Bronchial epithelial cell (primary cell): ENCODE measurements around the gene RPS15A. TPM values are rescaled to one million over a fixed set of nuclear protein-coding genes. Genes with fewer than 3 reads are reported as not detected.
A peak's percentile ranks its signal among the peaks of the same experiment; 100 is the strongest.
"Not testable (repeated sequence)": the region's sequence is repeated elsewhere in the genome, so short reads cannot be mapped to it uniquely, and the experiment has no call there.

Source experiments
- DNase-seq: peaks from one replicate; pipeline ENCODE4 v3.0.0-alpha.2; 2010; ENCODE audit warnings: low read depth
- FAIRE-seq: peaks from 2 replicates; lab custom pipeline; 2011; peaks lifted over from hg19 to GRCh38; lab: Jason Lieb, UNC
- H3K27me3 ChIP-seq: 2 replicates; pipeline ENCODE4 v1.5.1; 2011; ENCODE audit warnings: low read length; ENCODE audit not compliant: control insufficient read depth, insufficient read depth
- H3K36me3 ChIP-seq: 2 replicates; pipeline ENCODE4 v1.5.1; 2011; ENCODE audit warnings: low read length; ENCODE audit not compliant: control insufficient read depth, insufficient read depth
- H3K4me3 ChIP-seq: 2 replicates; pipeline ENCODE4 v1.5.1; 2011; ENCODE audit warnings: mild to moderate bottlenecking, low read depth, low read length, control low read depth
- total RNA-seq: library from RNA; depleted of rRNA; stranded (reverse); fragments of >200 nt; gene quantifications from 2 replicates; pipeline ENCODE4 v1.2.1, GENCODE V29; 2014
- TF ChIP-seq, protein P1 (sequence below): IDR thresholded peaks from 2 replicates; pipeline ENCODE4 v1.5.1; 2011; ENCODE audit warnings: mild to moderate bottlenecking, moderate library complexity, low read length, control low read depth, inconsistent platforms; ENCODE audit not compliant: insufficient read depth, severe bottlenecking

RPS15A gene
- total RNA-seq, 1 donor from 2014 or later: 3,748 TPM

DNA sequence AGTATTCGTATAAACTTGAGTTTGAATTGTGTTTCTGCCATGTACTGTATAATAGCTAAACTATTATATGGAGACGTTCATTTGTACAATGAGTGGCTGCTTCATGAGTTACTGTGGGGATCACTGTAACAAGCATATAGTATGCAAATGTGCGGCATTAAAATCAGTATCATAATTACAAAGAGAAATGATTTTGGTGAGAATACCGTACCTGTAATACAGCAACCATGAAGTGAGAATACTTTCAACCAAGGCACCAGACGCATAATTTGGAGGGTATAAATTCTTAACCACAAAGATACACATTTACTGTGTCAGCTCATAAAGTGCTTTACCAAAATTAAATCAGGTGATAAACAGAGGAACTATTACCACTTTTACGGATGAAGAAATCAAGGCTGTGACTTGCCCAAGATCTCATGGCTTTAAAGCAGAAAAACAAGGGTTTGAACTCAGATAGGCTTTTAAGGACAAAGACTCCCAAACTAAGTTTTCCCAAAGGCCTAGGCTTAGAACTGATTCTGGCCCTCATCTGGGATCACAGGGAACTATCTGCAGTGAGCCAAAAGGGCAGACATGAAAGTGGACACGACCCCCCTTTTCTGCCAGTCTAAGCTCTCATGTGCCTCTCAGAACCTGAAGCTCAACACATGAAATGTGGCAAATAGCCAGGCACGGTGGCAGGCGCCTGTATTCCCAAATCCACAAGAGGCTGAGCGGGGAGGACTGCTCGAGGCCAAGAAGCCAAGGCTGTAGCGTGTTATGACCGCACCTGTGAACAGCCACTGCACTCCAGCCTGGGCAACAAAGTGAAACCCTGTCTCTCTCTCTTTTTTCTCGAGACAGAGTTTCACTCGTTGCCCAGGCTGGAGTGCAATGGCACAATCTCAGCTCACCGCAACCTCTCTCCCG is 6.4 kb downstream of the RPS15A start:
- peaks cover 21% of the 10 kb centered on the region for H3K36me3 ChIP-seq
- TF ChIP-seq, protein P1, sequence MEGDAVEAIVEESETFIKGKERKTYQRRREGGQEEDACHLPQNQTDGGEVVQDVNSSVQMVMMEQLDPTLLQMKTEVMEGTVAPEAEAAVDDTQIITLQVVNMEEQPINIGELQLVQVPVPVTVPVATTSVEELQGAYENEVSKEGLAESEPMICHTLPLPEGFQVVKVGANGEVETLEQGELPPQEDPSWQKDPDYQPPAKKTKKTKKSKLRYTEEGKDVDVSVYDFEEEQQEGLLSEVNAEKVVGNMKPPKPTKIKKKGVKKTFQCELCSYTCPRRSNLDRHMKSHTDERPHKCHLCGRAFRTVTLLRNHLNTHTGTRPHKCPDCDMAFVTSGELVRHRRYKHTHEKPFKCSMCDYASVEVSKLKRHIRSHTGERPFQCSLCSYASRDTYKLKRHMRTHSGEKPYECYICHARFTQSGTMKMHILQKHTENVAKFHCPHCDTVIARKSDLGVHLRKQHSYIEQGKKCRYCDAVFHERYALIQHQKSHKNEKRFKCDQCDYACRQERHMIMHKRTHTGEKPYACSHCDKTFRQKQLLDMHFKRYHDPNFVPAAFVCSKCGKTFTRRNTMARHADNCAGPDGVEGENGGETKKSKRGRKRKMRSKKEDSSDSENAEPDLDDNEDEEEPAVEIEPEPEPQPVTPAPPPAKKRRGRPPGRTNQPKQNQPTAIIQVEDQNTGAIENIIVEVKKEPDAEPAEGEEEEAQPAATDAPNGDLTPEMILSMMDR: no peak

DNA sequence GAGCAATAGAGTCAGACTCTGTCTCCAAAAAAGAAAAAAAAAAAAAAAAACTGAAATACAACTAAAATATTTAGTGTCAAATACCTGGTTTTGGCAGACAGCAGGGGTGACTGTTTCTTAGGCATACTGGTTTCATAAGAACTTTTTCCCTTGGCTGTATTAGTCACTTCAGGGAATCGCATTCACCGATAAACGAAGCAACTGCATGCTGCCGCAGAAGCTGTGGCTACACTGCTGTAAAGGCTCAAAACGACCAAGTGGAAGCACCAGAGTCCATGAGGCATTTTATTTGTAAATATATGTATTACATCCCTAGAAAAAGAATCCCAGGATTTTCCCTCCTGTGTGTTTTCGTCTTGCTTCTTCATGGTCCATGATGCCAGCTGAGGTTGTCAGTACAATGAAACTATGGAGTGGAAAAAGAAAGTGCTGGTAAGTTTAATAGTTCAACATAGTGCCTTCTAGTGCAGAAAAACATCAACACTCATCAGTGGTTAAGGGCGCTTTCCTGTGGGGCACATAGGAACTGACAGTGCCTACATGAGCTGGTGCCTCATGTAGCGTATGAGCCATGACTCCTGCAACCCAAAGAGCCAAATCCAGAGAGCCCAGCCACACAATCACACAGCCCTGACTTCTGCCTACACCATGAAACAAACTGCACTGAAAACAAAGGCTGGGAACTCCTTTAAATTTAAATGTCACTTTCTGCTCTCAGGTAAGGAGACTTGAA is 7.3 kb downstream of the RPS15A start:
- Histone ChIP-seq H3K4me3 (no peak overlapping the region), H3K36me3 (peaks cover 18% of the 10 kb centered on the region), H3K27me3 (no peaks in the 10 kb centered on the region)
- FAIRE-seq (no peak), DNase-seq (no peak)
- TF ChIP-seq, protein P1: no peak

More for the DNA sequence above, 6.4 kb downstream of the RPS15A start:
- DNase-seq (no peak), FAIRE-seq (no peak)
- Histone ChIP-seq H3K4me3 (no peak overlapping the region), H3K27me3 (no peaks in the 10 kb centered on the region)

DNA sequence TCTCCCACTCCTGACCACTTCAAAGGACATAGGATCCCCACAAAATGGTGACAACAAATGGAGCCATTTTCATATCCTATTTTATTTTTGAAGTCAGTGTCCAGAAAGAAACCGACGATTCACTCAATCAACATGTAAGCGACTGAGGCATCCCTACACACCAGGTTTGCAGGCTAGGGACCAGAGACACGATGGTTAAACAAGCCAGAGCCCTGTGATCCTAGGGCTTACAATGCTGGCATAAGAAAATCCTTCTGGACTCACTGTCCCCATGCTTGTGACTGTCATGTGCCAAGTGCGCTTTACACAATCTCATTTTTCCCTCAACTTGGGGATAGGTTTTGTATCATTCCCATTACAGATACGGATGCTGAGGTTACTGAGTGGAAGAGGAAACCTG is 8.9 kb downstream of the RPS15A start:
- peaks cover 12% of the 10 kb centered on the region for H3K36me3 ChIP-seq
- H3K4me3 ChIP-seq, H3K27me3 ChIP-seq, DNase-seq: not testable (repeated sequence)
- FAIRE-seq: peak; percentile 7

DNA sequence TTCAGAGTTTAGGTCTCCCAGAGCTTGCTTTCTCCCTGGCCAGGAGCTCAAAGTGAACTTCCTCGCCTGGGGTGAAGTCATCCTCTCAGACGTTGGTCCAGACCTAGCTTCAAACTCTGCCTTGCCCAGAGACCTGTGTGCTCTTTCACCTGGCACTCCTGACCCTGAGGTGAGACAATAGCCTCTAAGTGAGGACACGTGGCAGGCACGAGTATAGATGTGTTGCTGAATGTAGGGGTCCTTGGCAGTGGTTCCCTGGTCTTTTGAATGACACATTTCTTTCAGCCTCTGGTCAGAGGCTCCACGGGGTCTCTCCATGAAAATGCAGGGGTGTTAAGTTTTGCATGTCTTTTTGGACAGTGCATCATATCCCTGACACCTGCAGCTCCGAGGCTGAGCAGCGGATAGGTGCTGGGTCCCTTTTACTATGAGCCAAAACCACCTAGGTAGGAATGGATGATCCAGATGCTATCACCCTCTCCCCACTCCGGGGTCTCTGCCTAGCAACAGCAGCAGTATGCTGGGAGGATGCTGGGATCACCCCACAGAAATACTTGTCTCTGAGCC is 9.6 kb downstream of the RPS15A start:
- not testable (repeated sequence) for H3K36me3 ChIP-seq, FAIRE-seq, DNase-seq, H3K27me3 ChIP-seq, H3K4me3 ChIP-seq

DNA sequence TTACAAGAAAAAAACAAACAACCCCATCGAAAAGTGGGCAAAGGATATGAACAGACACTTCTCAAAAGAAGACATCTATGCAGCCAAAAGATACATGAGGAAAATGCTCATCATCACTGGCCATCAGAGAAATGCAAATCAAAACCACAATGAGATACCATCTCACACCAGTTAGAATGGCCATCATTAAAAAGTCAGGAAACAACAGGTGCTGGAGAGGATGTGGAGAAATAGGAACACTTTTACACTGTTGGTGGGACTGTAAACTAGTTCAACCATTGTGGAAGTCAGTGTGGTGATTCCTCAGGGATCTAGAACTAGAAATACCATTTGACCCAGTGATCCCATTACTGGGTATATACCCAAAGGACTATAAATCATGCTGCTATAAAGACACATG is 12.5 kb downstream of the RPS15A start:
- not testable (repeated sequence) for FAIRE-seq, H3K36me3 ChIP-seq, DNase-seq, H3K27me3 ChIP-seq, H3K4me3 ChIP-seq

GRCh38 chr16:18776334-18776733 is 13.8 kb downstream of the RPS15A start:
- H3K27me3 ChIP-seq, H3K36me3 ChIP-seq, FAIRE-seq, DNase-seq, H3K4me3 ChIP-seq: not testable (repeated sequence)

GRCh38 chr16:18774651-18775050 is 15.5 kb downstream of the RPS15A start:
- peak; percentile 8 for DNase-seq
- not testable (repeated sequence) for FAIRE-seq, H3K4me3 ChIP-seq, H3K36me3 ChIP-seq, H3K27me3 ChIP-seq

- not testable (repeated sequence) for DNase-seq, H3K4me3 ChIP-seq, H3K36me3 ChIP-seq, FAIRE-seq, H3K27me3 ChIP-seq
Measured at GRCh38 chr16:18772171-18772570, 18.0 kb downstream of the RPS15A start.

- FAIRE-seq, H3K27me3 ChIP-seq, H3K36me3 ChIP-seq, H3K4me3 ChIP-seq, DNase-seq: not testable (repeated sequence)
Measured at GRCh38 chr16:18770336-18770962, 19.7 kb downstream of the RPS15A start.

DNA sequence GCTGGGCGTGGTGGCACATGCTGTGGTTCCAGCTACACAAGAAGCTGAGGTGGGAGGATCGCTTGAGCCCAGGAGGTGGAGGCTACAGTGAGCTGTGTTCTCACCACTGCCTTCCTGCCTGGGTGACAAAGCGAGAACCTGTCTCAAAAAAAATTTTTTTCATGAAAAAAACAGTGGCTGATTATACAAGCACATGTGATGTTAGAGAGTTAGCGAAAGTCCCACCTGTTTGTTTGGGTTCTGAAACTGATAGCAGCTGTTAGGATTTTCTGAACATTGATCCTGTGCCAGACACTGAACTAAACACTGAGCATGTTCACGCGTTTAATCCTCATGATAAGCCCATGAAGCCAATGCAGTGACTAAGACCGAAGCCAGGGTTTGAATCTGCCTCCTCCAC is 22.9 kb downstream of the RPS15A start:
- H3K4me3 ChIP-seq, FAIRE-seq, H3K36me3 ChIP-seq, DNase-seq, H3K27me3 ChIP-seq: not testable (repeated sequence)

GRCh38 chr16:18762713-18763112 is 27.4 kb downstream of the RPS15A start:
- H3K27me3 ChIP-seq, H3K4me3 ChIP-seq, DNase-seq, H3K36me3 ChIP-seq, FAIRE-seq: not testable (repeated sequence)
